Panc1 (cell line): Measurements from ENCODE around the gene NPY4R.
"Not testable (repeated sequence)": the region's sequence is repeated elsewhere in the genome, so short reads cannot be mapped to it uniquely, and the experiment has no call there.

Experiments
- CTCF ChIP-seq: fragments of 450-650 bp; IDR thresholded peaks from 2 replicates; pipeline ENCODE4 v1.5.1; 2017; ENCODE audit warnings: mild to moderate bottlenecking
- POLR2AphosphoS5 ChIP-seq: IDR thresholded peaks from 2 replicates; pipeline ENCODE4 v1.6.1; 2012; ENCODE audit warnings: mild to moderate bottlenecking, low read depth, low read length, moderate library complexity
- SIN3A ChIP-seq: IDR thresholded peaks from 2 replicates; pipeline ENCODE4 v1.6.1; 2012; ENCODE audit warnings: low read depth, mild to moderate bottlenecking, low read length, moderate library complexity, borderline replicate concordance; ENCODE audit not compliant: insufficient read depth
- TCF7L2 ChIP-seq: IDR thresholded peaks from 2 replicates; pipeline ENCODE4 v1.6.1; 2011; ENCODE audit warnings: mild to moderate bottlenecking, low read depth, low read length, inconsistent platforms

GRCh38 chr10:46491364-46492114 lies 25.8 kb upstream of the NPY4R start:
- not testable (repeated sequence) for TF ChIP-seq CTCF, SIN3A, TCF7L2, POLR2AphosphoS5
